GM08714 (cell line): ENCODE data around the gene CIRBP.

Experiments used
- H3K4me3 ChIP-seq: fragments of 200-500 bp; sonication (Bioruptor generic); 2 replicates; pipeline ENCODE4 v1.5.1; 2014; ENCODE audit warnings: mild to moderate bottlenecking, low read length, inconsistent platforms
- ZNF274 ChIP-seq: IDR thresholded peaks from 2 replicates; pipeline ENCODE4 v1.6.1; 2012; ENCODE audit warnings: mild to moderate bottlenecking, low read depth, low read length

The CIRBP gene

DNA sequence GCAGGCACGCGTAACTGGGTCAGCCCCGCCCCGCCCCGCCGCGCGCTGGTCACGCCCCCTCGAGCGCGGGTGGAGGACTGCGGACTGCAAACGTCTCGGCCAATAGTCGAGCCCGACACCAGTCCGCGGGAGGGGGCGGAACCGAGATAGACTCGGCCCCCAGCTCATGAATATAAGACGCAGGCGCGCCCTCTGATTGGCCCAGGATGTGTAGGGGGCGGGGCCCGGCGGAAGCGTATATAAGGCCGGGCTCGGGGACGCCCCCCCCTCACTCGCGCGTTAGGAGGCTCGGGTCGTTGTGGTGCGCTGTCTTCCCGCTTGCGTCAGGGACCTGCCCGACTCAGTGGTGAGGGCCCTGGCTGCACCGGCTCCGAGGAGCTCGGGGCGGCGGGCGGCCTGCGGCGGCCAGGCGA is at the start of gene CIRBP:
Gene CIRBP, plus strand, starts transcription at position 268 of the 413 bp plus-strand sequence. CDS start 1,602 bp downstream, outside the sequence.
- peak within 1 kb of the TSS; percentile 81 for H3K4me3 ChIP-seq
- TF ChIP-seq ZNF274: no peak

- no peak overlapping the region for H3K4me3 ChIP-seq
- no peak for TF ChIP-seq ZNF274
Measured at GRCh38 chr19:1219786-1220476, 49.2 kb upstream of the CIRBP start.

GRCh38 chr19:1220477-1220930 is 48.6 kb upstream of the CIRBP start:
- no peak for TF ChIP-seq ZNF274
- H3K4me3 ChIP-seq: no peak overlapping the region

- TF ChIP-seq ZNF274: no peak
- no peak overlapping the region for H3K4me3 ChIP-seq
Measured at GRCh38 chr19:1220976-1221903, 47.9 kb upstream of the CIRBP start.

- TF ChIP-seq ZNF274: no peak
- no peak overlapping the region for H3K4me3 ChIP-seq
Measured at GRCh38 chr19:1221904-1222255, 47.3 kb upstream of the CIRBP start.

DNA sequence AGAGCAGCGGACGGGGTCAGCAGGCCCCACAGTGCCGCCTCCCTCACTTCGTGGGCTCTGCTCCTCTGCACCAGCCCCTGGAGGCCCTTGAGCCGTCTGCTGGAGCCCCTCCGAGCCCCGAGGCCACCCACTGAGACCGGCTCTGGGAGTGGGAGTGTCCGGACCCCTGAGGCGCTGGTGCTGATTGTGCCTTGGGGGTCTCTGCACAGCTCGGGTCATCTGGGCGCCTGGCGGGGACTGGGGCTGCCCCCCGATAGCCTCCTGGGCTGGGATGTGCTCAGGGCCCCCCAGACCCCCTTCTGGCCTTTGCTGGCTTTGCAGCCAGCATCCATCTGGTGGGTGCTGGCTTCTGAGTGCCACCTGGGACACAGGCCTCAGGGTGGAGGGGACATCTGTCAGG is 46.7 kb upstream of the CIRBP start:
- no peak for TF ChIP-seq ZNF274
- no peak overlapping the region for H3K4me3 ChIP-seq

DNA sequence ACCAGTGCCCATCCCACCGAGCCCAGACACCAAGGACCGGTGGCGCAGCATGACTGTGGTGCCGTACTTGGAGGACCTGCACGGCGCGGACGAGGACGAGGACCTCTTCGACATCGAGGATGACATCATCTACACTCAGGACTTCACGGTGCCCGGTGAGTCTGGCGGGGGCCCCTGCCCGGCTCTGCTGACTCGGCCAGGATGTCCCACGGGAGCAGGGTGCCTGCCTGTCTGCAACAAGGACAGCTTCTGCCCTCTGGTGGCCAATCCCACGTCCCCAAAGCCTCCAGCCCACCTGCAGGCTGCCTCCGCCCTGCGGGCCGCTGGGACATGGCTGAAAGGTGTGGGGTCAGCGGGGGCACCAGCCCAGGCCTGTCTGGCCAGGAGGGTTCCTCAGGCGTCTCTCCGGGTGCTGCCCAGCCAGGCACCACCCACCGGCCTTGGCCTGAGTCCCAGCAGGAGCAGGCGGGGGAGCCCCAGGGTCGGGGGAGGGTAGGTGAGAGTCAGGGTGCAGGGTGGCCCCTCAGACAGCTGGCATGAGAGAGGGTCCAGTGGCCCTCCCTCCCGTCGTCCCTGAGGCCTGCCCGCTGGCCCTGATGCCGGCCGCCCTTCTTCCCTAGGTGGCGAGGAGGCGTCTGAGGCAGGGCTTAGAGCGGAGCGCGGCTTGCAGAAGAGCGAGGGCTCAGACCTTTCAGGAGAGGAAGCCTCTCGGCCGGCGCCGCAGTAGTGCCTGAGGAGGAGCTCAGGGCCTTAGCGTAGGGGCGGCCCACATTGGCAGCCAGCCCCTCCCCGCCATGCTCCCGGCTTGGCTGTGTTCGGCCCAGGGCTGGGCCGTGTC is 45.9 kb upstream of the CIRBP start:
- no peak overlapping the region for H3K4me3 ChIP-seq
- TF ChIP-seq ZNF274: no peak

DNA sequence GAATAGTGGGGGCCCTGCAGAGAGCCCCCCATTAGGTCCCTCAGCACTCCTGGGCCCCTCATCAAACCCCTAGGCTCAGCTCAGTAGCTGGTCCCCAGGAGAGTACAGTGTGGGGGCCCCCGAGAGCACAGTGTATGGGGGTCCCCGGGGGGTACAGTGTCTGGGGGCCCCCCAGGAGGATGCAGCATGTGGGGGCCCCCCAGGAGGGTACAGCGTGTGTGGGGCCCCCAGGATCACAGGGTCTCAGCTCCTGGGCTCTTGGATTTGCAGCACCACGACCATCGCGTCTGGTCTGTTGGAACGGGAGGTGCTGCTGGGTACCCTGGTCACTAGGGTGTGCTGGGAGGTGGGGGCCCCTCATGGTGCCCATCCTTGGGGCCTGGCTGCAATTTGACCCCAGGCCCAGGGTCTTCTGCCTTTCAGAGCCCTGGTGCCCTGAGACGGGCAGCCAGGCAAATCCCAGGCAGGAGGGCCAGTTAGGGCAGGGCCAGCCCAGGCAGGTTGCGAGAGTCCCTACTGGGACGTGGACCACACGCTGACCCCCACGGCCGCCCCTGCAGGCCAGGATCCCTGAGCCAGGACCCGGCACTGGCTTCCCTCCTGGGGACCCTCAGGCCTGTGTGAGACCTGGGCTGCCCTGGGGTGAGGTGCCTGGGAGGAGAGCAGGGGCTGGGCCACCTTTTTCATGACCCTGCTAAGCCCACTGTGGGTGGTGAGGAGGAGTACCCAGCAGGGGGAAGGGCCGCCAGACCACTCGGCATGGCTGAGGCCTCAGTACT is 44.9 kb upstream of the CIRBP start:
- no peak for TF ChIP-seq ZNF274
- H3K4me3 ChIP-seq: no peak overlapping the region

DNA sequence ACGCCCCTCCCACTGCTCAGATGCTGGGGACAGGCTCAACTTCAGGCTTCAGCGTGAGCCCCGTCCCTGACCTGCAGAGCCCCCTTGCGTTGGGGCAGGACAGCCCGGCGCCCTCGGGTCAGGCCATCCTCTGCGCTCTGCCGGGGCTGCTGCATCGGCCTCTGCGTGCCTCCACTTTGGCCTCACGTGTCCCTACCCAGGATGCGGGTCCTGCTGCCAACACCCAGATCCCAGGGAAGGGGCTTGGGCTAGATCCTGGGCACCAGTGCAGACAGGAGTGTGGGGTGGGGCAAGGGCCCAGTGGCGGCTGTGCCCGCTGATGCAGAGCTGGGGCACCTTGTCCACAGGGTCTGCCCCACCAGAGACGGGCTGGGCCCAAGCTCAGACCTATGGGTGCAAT is 44.3 kb upstream of the CIRBP start:
- no peak overlapping the region for H3K4me3 ChIP-seq
- TF ChIP-seq ZNF274: no peak

DNA sequence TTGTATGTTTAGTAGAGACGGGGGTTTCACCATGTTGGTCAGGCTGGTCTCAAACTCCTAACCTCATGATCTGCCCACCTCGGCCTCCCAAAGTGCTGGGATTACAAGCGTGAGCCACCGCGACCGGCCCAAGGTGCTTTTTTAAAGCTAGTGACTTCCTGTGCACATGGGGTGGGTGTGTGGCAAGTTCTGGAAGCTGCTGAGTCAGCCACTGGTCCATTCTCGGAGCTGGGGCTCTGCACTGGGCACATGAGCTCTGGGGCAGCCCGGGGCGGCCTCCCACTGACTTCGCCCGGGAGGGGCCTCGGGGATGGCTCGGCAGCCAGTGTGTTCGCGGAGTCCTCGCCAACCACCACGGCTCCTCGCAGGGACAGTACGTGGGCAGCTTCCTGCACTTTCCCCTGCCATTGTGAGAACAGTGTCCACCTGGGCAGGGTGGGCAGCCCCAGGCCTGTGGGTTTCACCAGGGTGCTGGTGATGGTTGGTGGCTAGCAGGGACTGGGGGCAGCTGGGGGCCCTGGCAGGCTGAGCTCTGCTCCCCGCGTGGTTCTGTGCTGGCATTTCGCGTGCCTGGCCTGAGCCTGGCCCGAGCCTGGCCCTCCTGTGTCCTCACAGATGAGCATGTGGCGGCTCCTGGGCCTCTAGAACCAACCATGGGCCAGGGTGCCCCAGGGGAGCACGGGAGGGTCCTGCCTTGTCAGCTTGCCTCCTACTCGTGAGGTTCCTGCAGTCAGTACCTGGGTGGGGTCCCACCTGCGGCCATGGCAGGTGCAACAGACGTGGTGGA is 43.5 kb upstream of the CIRBP start:
- no peak for TF ChIP-seq ZNF274
- no peak overlapping the region for H3K4me3 ChIP-seq

DNA sequence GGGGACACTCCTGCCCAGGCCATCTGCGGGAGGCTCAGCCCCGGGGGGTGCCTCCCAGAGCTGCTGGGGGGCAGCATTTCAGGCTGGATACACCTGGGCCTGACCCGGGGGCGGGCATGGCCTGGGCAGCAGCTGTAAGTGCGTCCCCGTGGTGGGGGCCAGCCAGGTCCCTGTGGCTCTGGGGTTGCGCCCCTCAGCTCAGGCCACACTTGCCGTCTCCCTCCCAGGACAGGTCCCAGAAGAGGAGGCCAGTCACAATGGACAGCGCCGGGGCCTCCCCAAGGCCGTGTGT is 43.0 kb upstream of the CIRBP start:
- no peak overlapping the region for H3K4me3 ChIP-seq
- TF ChIP-seq ZNF274: no peak

DNA sequence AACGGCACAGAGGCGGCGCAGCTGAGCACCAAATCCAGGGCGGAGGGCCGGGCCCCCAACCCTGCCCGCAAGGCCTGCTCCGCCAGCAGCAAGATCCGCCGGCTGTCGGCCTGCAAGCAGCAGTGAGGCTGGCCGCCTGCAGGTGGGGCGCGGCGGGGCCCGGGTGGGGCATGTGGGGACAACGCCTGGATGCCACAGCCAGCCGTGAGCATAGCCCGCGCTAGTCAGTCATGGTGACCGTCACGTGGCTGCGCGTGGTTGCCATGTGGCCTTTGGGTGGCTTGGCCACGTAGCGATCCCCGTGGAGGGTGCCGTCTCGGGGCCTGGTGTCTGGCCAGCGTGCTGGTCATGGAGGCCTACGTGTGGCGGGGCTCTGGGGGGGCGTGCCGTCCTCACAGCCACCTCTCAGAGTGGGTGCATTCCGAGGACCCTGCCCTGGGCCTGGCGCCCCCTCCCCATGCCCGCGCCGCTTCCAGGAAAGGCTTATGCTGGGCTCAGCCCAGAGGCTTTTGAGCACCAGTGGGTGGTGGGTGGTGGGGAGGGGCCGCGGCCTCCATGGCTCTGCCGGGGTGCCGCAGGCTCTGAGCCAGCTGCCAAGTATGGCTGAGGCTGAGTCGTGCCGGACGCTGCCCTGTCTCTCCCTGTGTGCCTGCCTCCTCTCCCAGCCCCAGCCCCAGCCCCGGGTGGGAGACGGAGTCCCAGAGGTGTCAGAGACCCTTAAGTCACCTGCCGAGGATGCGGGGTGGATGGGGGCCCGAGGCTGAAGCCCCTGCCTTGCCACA is 42.4 kb upstream of the CIRBP start:
- no peak overlapping the region for H3K4me3 ChIP-seq
- no peak for TF ChIP-seq ZNF274
